Upper lobe of left lung (tissue), 6 donors: Measurements from ENCODE around the gene FOXN3. TPM values are rescaled to one million over a fixed set of nuclear protein-coding genes. Genes with fewer than 3 reads are reported as not detected.

ENCODE experiments used
- ATAC-seq, 2 donors: fragments of 200-7000 bp; cut with Tn5 transposase; one replicate each; pipeline ENCODE4 v1.9.1; 2022; ENCODE audit warnings: mild to moderate bottlenecking in 2 of 2, moderate library complexity in 2 of 2; ENCODE audit not compliant: low FRiP score in 2 of 2
- DNase-seq, 2 donors: peaks; one replicate each; pipeline ENCODE4 v3.0.0-alpha.2; 2019 to 2020
- H3K27ac ChIP-seq, 4 donors: fragments of 200-600 bp; sonication (generic); one replicate each; pipeline ENCODE4 v1.5.1; 2016 to 2019
- H3K27me3 ChIP-seq, 4 donors: fragments of 200-600 bp; sonication (generic); one replicate each; pipeline ENCODE4 v1.5.1; 2017 to 2019
- H3K36me3 ChIP-seq, 4 donors: fragments of 200-600 bp; sonication (generic); one replicate each; pipeline ENCODE4 v1.5.1; 2016 to 2019
- H3K4me1 ChIP-seq, 4 donors: fragments of 200-600 bp; sonication (generic); one replicate each; pipeline ENCODE4 v1.5.1; 2018 to 2019
- H3K4me3 ChIP-seq, 4 donors: fragments of 200-600 bp; sonication (generic); one replicate each; pipeline ENCODE4 v1.5.1; 2017 to 2019; ENCODE audit warnings: mild to moderate bottlenecking in 2 of 4, moderate library complexity in 1 of 4
- H3K9me3 ChIP-seq, 4 donors: fragments of 200-600 bp; sonication (generic); one replicate each; pipeline ENCODE4 v1.5.1; 2018 to 2019
- CTCF ChIP-seq, 6 experiments: fragments of 450-650 bp in 4 of 6; fragments of 200-600 bp in 2 of 6; sonication (generic) in 2 of 6; IDR thresholded peaks; one replicate each; pipeline ENCODE4 v1.5.1; 2016 to 2019; ENCODE audit warnings: antibody characterized with exemption in 6 of 6
- EP300 ChIP-seq, 4 donors: sonication (generic); formaldehyde crosslinking; IDR thresholded peaks; one replicate each; pipeline ENCODE4 v1.5.1; 2017; ENCODE audit warnings: antibody characterized with exemption in 4 of 4, control low read depth in 2 of 4
- POLR2A ChIP-seq, 4 donors: fragments of 450-650 bp; IDR thresholded peaks; one replicate each; pipeline ENCODE4 v1.5.1; 2016 to 2017; ENCODE audit warnings: antibody characterized with exemption in 4 of 4, mild to moderate bottlenecking in 2 of 4
- POLR2AphosphoS5 ChIP-seq, 2 donors: sonication (generic); formaldehyde crosslinking; IDR thresholded peaks; one replicate each; pipeline ENCODE4 v1.5.1; 2017; ENCODE audit warnings: antibody characterized with exemption in 2 of 2
- WGBS, 2 donors: methylation state at CpG; one replicate each; pipeline ENCODE4 v1.1.5; 2017 to 2018; 5-methylcytosine and 5-hydroxymethylcytosine counted together
- total RNA-seq, 6 donors: library from RNA; depleted of rRNA in 4 of 6; stranded (reverse); fragments of >200 nt in 4 of 6; gene quantifications; one replicate each; pipeline versions ENCODE4 v1.1.0 to v1.2.1, GENCODE V29; 2016 to 2021
- donor health status: DM: no; HTN: no; CAD: no; lungs with moderate emphysema.
- donor health status: DM: no; HTN: yes; CAD: no; lungs with severe emphysema.

The FOXN3 gene
- total RNA-seq, 6 donors from 2014 or later: 63.4 to 115 (median 77.2) TPM

DNA sequence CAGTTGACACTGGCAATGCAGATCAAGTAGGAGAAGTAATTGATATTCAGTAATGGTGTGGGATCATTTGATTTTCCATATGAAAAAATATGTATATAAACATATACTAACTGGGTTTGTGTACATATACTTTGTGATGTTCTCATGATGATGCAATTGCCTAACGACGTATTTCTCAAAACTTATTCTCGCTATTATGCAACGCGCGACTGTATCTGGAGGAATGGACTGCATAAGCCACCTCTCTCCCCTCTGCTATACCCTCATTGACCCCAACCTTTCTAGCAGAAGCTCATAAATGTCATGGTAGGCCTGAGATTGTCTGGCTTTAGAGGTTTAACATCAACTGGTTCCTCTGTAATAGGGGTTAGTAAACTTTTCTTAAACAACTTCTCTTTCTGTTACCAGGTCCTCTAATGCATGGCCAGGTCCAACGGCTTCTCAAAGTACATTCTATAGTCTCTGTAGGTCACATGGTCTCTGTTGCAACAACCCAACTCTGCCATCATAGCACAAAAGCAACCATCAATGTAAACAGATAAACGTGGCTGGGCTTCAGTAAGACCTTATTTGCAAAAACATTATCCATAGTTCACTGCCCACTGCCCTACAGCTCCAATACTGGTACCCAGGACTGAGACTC lies 59.3 kb downstream of the FOXN3 start:
- peaks cover 3 to 18% (median 12%) of the 10 kb centered on the region in 4 donors for H3K4me1 ChIP-seq
- ATAC-seq (peak in 1 of 2 donors; percentile 42), DNase-seq (no peak)
- no peak overlapping the region for H3K4me3 ChIP-seq
- no peaks in the 10 kb centered on the region for H3K9me3 ChIP-seq
- no peaks in the 10 kb centered on the region for H3K36me3 ChIP-seq
- no peaks in the 10 kb centered on the region for H3K27me3 ChIP-seq
- peak overlapping the region in 3 of 4 donors; percentile 20 to 65 (median 46) for H3K27ac ChIP-seq
- WGBS, 2 donors: 61 to 72% methylated on average over 8 of the region's 8 CpGs
- TF ChIP-seq CTCF (IDR thresholded peaks at IDR 0.05) (no peak), POLR2AphosphoS5 (IDR thresholded peaks at IDR 0.05) (no peak), EP300 (IDR thresholded peaks at IDR 0.05) (no peak), POLR2A (IDR thresholded peaks at IDR 0.05) (no peak)

DNA sequence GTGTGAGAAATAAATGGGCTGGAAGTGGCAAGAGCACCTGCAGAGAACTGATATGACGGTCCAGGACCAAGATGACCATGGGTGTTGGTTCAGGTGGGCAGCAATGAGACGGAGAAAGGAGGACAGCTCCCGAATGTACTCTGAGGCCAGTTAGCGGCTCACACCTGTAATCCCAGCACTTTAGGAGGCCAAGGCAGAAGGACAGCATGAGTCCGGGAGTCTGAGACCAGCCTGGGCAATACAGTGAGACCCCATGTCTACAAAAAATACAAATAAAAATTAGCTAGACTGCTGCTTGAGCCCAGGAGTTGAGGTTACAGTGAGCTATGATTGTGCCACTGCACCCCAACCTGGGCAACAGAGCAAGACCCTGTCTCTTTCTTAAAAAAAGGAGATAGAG lies 60.1 kb downstream of the FOXN3 start:
- no peaks in the 10 kb centered on the region for H3K9me3 ChIP-seq
- H3K27ac ChIP-seq: peak overlapping the region in 2 of 4 donors; percentile 30 to 65
- ATAC-seq (no peak), DNase-seq (no peak)
- no peak overlapping the region for H3K4me3 ChIP-seq
- 61 to 83% methylated on average over 5 of the region's 5 CpGs for WGBS, 2 donors
- peaks cover 10 to 25% (median 19%) of the 10 kb centered on the region in 4 donors for H3K4me1 ChIP-seq
- H3K27me3 ChIP-seq: no peaks in the 10 kb centered on the region
- H3K36me3 ChIP-seq: no peaks in the 10 kb centered on the region
- no peak for TF ChIP-seq POLR2A (IDR thresholded peaks at IDR 0.05)
- no peak for TF ChIP-seq EP300 (IDR thresholded peaks at IDR 0.05)
- no peak for TF ChIP-seq CTCF (IDR thresholded peaks at IDR 0.05)
- TF ChIP-seq POLR2AphosphoS5 (IDR thresholded peaks at IDR 0.05): no peak

- ATAC-seq (no peak), DNase-seq (no peak)
- H3K27ac ChIP-seq: no peak overlapping the region
- no peaks in the 10 kb centered on the region for H3K27me3 ChIP-seq
- no peaks in the 10 kb centered on the region for H3K9me3 ChIP-seq
- no peaks in the 10 kb centered on the region for H3K36me3 ChIP-seq
- no peak overlapping the region for H3K4me3 ChIP-seq
- no peak for TF ChIP-seq POLR2A (IDR thresholded peaks at IDR 0.05)
- no peak for TF ChIP-seq POLR2AphosphoS5 (IDR thresholded peaks at IDR 0.05)
- TF ChIP-seq CTCF (IDR thresholded peaks at IDR 0.05): no peak
- H3K4me1 ChIP-seq: peaks cover 15 to 29% (median 23%) of the 10 kb centered on the region in 4 donors
- WGBS, 2 donors: 64 to 77% methylated on average over 3 of the region's 3 CpGs
Observed at GRCh38 chr14:89356496-89356895, 60.5 kb downstream of the FOXN3 start.

- peaks cover 19 to 34% (median 29%) of the 10 kb centered on the region in 4 donors for H3K4me1 ChIP-seq
- no peak overlapping the region for H3K4me3 ChIP-seq
- ATAC-seq (no peak), DNase-seq (no peak)
- TF ChIP-seq CTCF (IDR thresholded peaks at IDR 0.05) (no peak), POLR2AphosphoS5 (IDR thresholded peaks at IDR 0.05) (no peak), POLR2A (IDR thresholded peaks at IDR 0.05) (no peak), EP300 (IDR thresholded peaks at IDR 0.05) (no peak)
- no peaks in the 10 kb centered on the region for H3K9me3 ChIP-seq
- 91 to 96% methylated on average over 3 of the region's 3 CpGs for whole genome bisulfite sequencing, 2 donors
- H3K36me3 ChIP-seq: peaks cover 0 to 13% (median 0%) of the 10 kb centered on the region in 4 donors
- no peak overlapping the region for H3K27ac ChIP-seq
- H3K27me3 ChIP-seq: no peaks in the 10 kb centered on the region
Observed at GRCh38 chr14:89353766-89354113, 63.3 kb downstream of the FOXN3 start.
